ENCODE results near the gene STPG3. TPM values are rescaled to one million over a fixed set of nuclear protein-coding genes. Genes with fewer than 3 reads are reported as not detected.

Gene STPG3
- total and polyA plus RNA-seq, 2 experiments from 2014 or later, result not detected

DNA sequence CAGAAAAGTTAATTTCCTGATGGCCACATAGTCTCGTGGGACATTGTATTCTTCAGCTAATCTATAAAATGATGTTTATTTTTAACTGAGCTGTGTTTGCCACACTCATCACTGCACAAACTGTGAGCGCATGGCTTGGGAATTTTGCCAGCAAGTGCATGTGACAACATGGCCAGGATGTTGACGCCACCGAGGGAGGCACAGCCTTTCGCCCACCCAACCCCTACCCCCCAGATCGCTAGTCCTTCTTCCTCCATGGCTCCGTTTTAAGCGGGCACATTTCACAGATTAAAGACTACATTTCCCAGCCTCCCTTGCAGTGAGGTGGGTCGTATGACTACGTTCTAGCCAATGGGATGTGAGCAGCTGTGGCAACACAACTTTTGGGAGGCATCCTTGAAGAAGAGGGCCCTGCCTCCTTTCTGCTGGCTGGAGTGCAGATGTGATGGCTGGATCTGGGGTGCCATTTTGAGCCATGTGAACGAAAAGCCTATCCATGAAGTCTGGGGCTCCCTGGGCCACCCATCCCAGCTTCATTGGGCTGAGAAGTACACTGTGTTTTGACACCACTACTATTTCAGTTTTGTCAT, 43.1 kb downstream of the STPG3 start:
- no peak overlapping the region for H3K27ac ChIP-seq
- WGBS, 2 experiments (ENCODE audit: low coverage in 1 of 2, low lambda C conversion rate in 2 of 2, missing lambda C conversion rate in 2 of 2), result 50 to 56% methylated on average over 11 of the region's 11 CpGs
- H3K4me2 ChIP-seq (ENCODE audit: unreplicated experiment), result no peak overlapping the region
- no peaks in the 10 kb centered on the region for H3K36me3 ChIP-seq (ENCODE audit: low read depth)
- no peaks in the 10 kb centered on the region for H3K9me3 ChIP-seq (ENCODE audit: low read depth)
- peaks cover 22% of the 10 kb centered on the region for H3K27me3 ChIP-seq (replicated peaks; ENCODE audit: insufficient read depth)
- no peaks in the 10 kb centered on the region for H3F3A ChIP-seq (ENCODE audit: insufficient read depth)
- H3K79me2 ChIP-seq (ENCODE audit: insufficient read depth), result no peaks in the 10 kb centered on the region
- H2AFZ ChIP-seq, result no peak overlapping the region
- H3K4me1 ChIP-seq (ENCODE audit: insufficient read depth), result no peaks in the 10 kb centered on the region
- DNase-seq, result peak; percentile 64
- TF ChIP-seq EZH2phosphoT487 (IDR thresholded peaks at IDR 0.05; ENCODE audit: insufficient read depth, low read depth) (no peak), EZH2 (IDR thresholded peaks at IDR 0.05; ENCODE audit: insufficient read depth, poor library complexity, severe bottlenecking) (no peak)
- in situ Hi-C loops (cut with MboI), result loop anchor here (10.0 kb wide), 1 partner anchor 111 kb away; no protein-coding TSS in a partner anchor
- no peak overlapping the region for H3K4me3 ChIP-seq
- no peaks in the 10 kb centered on the region for H4K20me1 ChIP-seq (ENCODE audit: insufficient read depth)
- no peak overlapping the region for H3K9ac ChIP-seq
- H3K9me2 ChIP-seq (ENCODE audit: insufficient read depth), result no peaks in the 10 kb centered on the region

DNA sequence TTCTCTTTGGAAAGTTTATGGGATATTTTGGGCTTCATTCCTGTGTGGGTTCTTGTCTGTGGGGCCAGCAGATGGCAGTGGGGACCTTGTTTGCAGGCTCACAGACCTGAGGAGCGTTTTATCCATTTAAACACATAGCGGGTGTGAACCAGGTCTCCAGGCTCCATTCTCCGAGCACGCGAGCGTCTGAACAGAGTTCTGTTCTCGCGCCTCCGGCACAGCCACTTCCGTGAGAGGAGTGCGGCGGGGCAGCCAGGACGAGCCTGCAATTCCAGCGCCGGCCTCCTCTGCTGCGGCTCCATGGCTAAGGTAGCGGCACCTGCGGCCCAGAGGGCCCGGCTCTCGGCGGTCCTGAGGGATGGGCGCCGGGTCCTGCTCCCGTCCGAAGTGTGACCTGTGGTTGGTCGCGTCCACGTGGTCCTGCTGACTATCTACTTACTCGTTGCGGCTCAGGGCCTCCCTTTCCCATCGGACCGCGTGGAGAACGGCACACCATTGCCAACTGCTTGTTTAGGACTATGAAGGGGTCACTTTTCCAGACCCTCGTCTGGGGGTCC, 43.7 kb downstream of the STPG3 start:
- H2AFZ ChIP-seq, result 0 out of 2 replicates have a peak overlapping the region, but pooled peaks have one; percentile 44
- 7 to 13% methylated on average over 35 of the region's 35 CpGs for WGBS, 2 experiments (ENCODE audit: low coverage in 1 of 2, low lambda C conversion rate in 2 of 2, missing lambda C conversion rate in 2 of 2)
- peak overlapping the region; percentile 48; the same call in 1 of the 2 replicates for H3K4me3 ChIP-seq
- no peaks in the 10 kb centered on the region for H3K36me3 ChIP-seq (ENCODE audit: low read depth)
- H3K27ac ChIP-seq, result no peak overlapping the region
- H3K9me3 ChIP-seq (ENCODE audit: low read depth), result no peaks in the 10 kb centered on the region
- H3K9me2 ChIP-seq (ENCODE audit: insufficient read depth), result no peaks in the 10 kb centered on the region
- no peak for TF ChIP-seq EZH2 (IDR thresholded peaks at IDR 0.05; ENCODE audit: insufficient read depth, poor library complexity, severe bottlenecking)
- TF ChIP-seq EZH2phosphoT487 (IDR thresholded peaks at IDR 0.05; ENCODE audit: insufficient read depth, low read depth), result no peak
- DNase-seq, result peak; percentile 49
- in situ Hi-C loops (cut with MboI), result loop anchor here (10.0 kb wide), 1 partner anchor 110 kb away; no protein-coding TSS in a partner anchor
- H3K79me2 ChIP-seq (ENCODE audit: insufficient read depth), result no peaks in the 10 kb centered on the region
- H3K9ac ChIP-seq, result no peak overlapping the region
- peaks cover 28% of the 10 kb centered on the region for H3K27me3 ChIP-seq (replicated peaks; ENCODE audit: insufficient read depth)
- no peak overlapping the region for H3K4me2 ChIP-seq (ENCODE audit: unreplicated experiment)
- no peaks in the 10 kb centered on the region for H3F3A ChIP-seq (ENCODE audit: insufficient read depth)
- H3K4me1 ChIP-seq (ENCODE audit: insufficient read depth), result no peaks in the 10 kb centered on the region
- no peaks in the 10 kb centered on the region for H4K20me1 ChIP-seq (ENCODE audit: insufficient read depth)

DNA sequence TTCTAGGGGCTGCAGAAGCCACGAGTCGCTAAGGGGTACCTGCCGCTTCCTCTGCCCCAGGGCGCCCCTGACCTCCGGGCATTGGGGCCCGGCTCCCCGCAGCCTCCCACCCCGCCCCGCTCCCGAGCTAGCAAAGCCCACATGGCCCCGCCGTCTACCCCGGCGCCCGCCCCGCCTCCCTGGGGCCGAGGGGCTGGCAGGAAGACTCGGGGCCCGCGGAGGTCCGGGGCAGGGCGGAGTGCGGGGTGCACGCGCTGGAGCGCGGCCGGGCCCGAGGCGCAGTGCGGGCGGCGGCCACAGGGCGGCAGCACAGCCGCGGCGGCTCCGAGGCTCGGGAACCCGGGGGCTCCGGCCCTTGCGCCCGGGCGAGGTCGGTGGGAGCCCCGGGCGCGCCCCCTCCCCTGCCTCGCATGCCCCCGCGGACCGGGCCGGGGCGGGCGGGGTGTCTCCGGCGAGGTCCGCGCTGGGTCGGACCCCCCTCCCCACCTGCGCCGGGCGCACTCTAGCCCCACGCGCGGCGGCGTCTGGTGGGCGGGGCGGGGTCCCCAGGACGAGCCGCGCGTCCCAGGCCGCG, 44.2 kb downstream of the STPG3 start:
- no peaks in the 10 kb centered on the region for H3F3A ChIP-seq (ENCODE audit: insufficient read depth)
- in situ Hi-C loops (cut with MboI), result loop anchor here (10.0 kb wide), 1 partner anchor 109 kb away; no protein-coding TSS in a partner anchor

DNA sequence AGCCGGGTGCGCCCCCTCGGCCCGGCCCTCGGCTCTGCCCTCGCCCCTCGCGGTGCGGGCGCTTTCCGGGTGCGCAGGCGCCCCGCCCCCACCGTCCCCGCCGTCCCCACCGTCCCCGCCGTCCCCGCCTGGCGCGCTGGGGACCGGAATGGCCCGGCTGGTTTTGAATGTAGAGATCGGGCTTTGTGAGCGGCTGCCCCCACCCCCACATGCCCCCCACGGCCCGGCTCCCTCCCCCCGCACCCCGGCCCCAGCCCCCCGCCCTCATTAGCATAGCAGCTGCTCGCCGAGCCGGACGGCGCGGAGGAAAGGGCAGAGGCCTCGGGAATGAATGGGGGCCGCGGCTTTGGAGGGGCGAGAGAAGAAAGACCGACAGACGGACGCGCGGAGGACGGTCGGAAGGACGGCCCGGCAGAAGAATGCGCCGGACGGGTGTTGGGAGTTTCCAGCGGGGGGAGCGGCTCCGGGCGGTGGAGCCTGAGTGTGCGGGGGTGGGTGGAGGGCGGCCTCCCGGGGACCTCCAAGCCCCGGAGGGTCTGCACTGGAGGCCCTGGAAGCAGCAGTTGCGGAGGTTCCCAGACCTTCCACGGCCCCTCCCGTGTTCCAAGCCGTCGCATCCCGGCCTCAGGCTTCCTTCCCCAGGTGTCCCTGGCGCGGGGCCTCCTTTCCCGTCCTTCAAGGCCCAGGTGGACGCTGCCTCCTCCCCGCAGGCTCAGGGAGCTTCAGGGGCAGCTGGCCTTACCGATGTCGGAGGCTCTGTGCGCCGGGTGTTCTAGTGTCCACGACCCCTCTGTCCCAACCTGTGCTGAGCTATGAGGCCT, 45.0 kb downstream of the STPG3 start:
- Histone ChIP-seq H3K36me3 (ENCODE audit: low read depth) (no peaks in the 10 kb centered on the region), H3K4me1 (ENCODE audit: insufficient read depth) (no peaks in the 10 kb centered on the region), H3K9ac (no peak overlapping the region), H3K4me2 (ENCODE audit: unreplicated experiment) (no peak overlapping the region), H3K9me2 (ENCODE audit: insufficient read depth) (no peaks in the 10 kb centered on the region), H3K79me2 (ENCODE audit: insufficient read depth) (no peaks in the 10 kb centered on the region), H3K9me3 (ENCODE audit: low read depth) (no peaks in the 10 kb centered on the region), H3K27me3 (replicated peaks; ENCODE audit: insufficient read depth) (peaks cover 41% of the 10 kb centered on the region), H3K27ac (no peak overlapping the region), H4K20me1 (ENCODE audit: insufficient read depth) (no peaks in the 10 kb centered on the region), H3F3A (ENCODE audit: insufficient read depth) (no peaks in the 10 kb centered on the region), H2AFZ (no peak overlapping the region), H3K4me3 (0 out of 2 replicates have a peak overlapping the region, but pooled peaks have one; percentile 48)
- in situ Hi-C loops (cut with MboI), result loop anchor here (10.0 kb wide), 1 partner anchor 109 kb away; no protein-coding TSS in a partner anchor
- DNase-seq, result no peak
- TF ChIP-seq EZH2phosphoT487 (IDR thresholded peaks at IDR 0.05; ENCODE audit: insufficient read depth, low read depth), result no peak
- peak; percentile 80 for TF ChIP-seq EZH2 (IDR thresholded peaks at IDR 0.05; ENCODE audit: insufficient read depth, poor library complexity, severe bottlenecking)
- WGBS, 2 experiments (ENCODE audit: low coverage in 1 of 2, low lambda C conversion rate in 2 of 2, missing lambda C conversion rate in 2 of 2), result 12 to 15% methylated on average over 29 to 48 of the region's 78 CpGs

More for the DNA sequence above, 44.2 kb downstream of the STPG3 start:
- DNase-seq, result peak; percentile 65
- Histone ChIP-seq H2AFZ (0 out of 2 replicates have a peak overlapping the region, but pooled peaks have one; percentile 44), H3K4me2 (ENCODE audit: unreplicated experiment) (no peak overlapping the region), H4K20me1 (ENCODE audit: insufficient read depth) (no peaks in the 10 kb centered on the region), H3K4me3 (peak overlapping the region; percentile 48; the same call in 1 of the 2 replicates), H3K27ac (no peak overlapping the region), H3K9ac (no peak overlapping the region), H3K9me2 (ENCODE audit: insufficient read depth) (no peaks in the 10 kb centered on the region), H3K4me1 (ENCODE audit: insufficient read depth) (no peaks in the 10 kb centered on the region), H3K9me3 (ENCODE audit: low read depth) (no peaks in the 10 kb centered on the region), H3K36me3 (ENCODE audit: low read depth) (no peaks in the 10 kb centered on the region), H3K79me2 (ENCODE audit: insufficient read depth) (no peaks in the 10 kb centered on the region), H3K27me3 (replicated peaks; ENCODE audit: insufficient read depth) (peaks cover 33% of the 10 kb centered on the region)
- 0 to 1% methylated on average over 11 to 20 of the region's 76 CpGs for WGBS, 2 experiments (ENCODE audit: low coverage in 1 of 2, low lambda C conversion rate in 2 of 2, missing lambda C conversion rate in 2 of 2)
- TF ChIP-seq EZH2 (IDR thresholded peaks at IDR 0.05; ENCODE audit: insufficient read depth, poor library complexity, severe bottlenecking) (no peak), EZH2phosphoT487 (IDR thresholded peaks at IDR 0.05; ENCODE audit: insufficient read depth, low read depth) (no peak)

Measured in GM23248 (cell line).